Activated T-helper 9 cell treated with anti-CD3 and anti-CD28 coated beads, Interleukin-2, amount 50 U/mL, for 16 hours (primary cell): ENCODE results near the gene LARGE1.

Source experiments
- DNase-seq: peaks from one replicate; pipeline ENCODE4 v3.0.0-alpha.2; 2020; ENCODE audit warnings: low read depth

Gene LARGE1

GRCh38 chr22:33357981-33358399 lies 562.3 kb downstream of the LARGE1 start:
- DNase-seq = no peak

DNA sequence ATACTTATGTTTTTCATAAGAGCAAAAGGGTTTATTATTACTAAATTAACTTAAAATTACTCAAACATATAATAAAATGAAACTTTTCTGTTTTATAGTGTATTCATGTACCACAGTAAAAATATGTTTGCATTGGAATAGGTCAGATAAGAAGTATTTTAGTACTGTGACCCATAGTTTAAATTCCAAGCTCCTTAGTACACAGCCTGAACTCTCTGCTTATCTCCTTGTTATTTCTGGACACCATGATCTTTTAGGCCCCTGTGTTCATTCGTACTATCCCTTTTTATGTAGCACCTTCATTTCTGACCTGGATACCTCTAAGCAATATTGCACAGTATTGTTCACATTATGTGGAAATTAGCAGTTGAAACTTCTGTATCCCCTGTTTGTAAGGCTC lies 565.3 kb downstream of the LARGE1 start:
- no peak for DNase-seq

DNA sequence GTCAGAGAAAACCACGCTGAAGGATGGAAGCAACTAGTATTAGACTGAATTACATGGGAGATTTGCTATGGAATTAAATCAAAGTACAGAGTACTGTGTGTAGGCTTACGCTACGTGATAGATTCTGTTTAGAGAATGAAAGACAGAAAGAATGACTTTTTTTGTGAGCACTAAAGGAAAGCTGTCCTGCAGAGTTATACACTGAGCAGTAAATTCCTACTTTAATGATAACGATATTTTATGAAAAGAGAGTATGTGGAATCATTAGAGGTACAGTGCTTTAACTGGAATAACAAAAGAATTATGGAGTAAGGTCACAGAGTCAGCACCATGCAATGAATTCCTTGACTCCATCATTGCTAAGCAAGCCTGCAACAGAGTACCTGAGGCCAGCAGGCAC lies 566.8 kb downstream of the LARGE1 start:
- no peak for DNase-seq

- no peak for DNase-seq
Measured at GRCh38 chr22:33352768-33353167, 567.5 kb downstream of the LARGE1 start.

- no peak for DNase-seq
Measured at GRCh38 chr22:33350961-33351360, 569.3 kb downstream of the LARGE1 start.

DNA sequence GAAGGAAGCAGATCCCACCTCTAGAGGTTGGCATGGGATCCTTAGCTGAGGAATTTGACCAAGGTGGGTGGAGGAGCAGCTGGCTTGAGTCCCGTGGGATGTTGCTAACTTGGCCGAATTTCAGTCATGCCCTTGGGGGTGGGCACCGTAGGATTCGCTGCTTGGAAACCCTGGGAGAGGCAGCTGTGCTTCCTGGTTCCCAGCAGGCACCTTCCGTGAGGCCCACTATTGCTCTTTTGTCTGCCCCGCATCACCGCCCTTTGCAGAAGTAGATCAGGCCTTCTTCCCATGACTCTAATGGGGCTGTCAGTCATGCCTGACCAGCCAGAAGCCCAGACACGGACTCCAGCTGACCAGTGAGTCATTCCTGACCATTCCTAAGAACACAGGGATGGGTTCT lies 569.8 kb downstream of the LARGE1 start:
- DNase-seq = no peak

DNA sequence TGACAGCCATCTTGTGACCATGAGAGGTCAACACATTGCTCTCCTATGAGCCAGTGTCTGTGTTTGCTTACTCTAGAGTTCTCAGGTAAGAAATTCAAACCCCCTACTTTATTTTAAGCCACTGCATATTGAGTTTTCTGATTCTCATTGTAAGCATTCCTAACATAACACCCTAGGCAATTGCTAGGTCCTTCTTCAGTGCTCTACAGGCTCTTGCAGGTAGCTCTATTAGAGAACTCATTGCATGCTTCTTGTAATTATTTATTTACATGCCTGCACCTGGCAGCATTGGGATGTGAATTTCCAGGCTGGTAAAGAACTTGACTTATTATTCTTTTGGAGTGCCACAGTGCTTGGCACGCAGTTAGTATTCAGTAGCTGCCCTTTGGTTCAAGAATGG lies 573.3 kb downstream of the LARGE1 start:
- DNase-seq = no peak

- DNase-seq = no peak
Measured at GRCh38 chr22:33341611-33342010, 578.7 kb downstream of the LARGE1 start.

DNA sequence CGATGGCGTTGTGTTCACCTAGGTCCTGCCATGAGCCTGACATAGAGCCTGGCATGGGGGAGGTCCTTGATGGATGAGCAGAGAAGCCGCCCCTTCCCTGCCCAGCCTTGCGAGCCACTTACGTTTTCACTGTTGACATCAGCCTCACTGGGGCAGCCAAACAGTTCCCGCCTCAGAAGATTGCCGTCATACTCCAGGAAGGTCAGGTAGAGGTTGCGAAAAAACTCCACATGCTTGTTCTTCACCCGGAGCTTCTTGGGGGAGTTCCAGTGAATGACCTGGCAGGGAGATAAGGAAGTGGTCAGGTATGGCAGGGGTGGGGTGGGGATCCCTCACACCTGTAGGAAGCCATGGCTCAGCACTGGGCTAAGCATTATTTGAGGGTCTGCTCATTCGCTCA lies 582.8 kb downstream of the LARGE1 start:
- no peak for DNase-seq

DNA sequence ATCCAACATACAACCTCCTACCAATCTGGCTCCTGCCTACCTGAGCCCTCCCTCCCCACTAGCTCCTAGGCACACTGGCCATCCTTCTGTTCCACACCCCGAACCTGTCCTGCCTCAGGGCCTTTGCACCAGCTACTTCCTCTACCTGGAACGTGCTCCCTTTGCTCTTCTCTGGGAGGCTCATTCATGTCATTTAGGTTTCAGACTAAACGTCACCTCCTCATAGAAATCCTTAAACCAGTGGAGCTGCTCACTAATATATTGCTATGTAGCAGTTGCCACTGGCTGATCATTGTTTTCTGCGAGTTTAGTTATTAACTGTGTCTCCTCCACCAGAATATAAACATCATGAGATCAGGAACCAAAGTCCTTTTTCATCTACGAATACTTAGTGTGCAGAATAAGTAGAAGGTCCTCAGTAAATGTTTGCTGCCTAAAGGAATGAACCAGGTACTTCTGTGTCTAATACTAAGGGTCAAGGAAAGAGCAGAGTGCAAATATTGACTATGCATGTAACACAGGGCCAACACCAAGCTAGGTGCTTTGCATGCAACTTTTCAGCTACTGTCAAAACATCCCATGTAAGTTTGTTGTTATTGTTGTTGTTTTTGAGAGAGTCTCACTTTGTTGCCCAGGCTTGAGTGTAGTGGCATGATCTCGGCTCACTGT lies 584.5 kb downstream of the LARGE1 start:
- DNase-seq = no peak

DNA sequence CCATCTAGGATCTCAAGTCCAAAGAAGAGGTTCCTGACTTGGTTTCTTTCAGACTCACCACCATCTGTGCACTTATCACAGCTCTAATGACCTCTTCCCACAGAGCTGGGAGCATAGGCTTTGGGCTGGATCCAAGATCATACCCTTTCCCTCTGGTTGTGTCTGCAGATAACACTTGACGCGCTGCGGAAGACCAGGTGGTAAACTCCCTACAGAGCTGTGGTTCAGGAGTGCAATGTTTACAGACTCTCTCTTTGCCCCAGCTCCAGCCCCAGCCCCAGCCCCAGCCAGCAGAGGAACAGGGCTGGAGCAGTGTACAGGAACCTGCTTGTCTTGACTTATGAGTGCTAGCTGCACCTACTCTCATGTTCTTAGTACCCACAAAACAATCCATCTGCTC lies 587.7 kb downstream of the LARGE1 start:
- no peak for DNase-seq

DNA sequence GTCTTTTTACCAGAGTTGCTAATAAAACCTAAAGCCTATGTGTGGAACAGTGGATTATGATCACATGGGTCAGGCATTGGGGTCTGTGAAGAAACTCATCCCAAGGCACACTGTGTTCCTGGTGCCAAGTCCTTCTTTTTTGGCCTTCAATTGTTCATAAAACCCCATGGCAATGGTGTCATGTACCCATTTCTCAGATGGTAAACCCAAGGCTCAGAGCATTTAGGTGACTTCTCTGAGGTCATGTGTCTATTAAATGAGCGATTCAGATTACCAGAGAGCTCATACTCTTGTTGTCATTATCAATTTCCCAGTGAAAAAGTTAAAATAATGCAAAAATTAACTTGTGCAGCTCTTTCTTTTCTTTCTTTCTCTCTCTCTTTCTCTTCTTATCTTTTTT lies 589.3 kb downstream of the LARGE1 start:
- no peak for DNase-seq

GRCh38 chr22:33330534-33330933 lies 589.7 kb downstream of the LARGE1 start:
- DNase-seq = no peak

- DNase-seq = no peak
Measured at GRCh38 chr22:33329398-33329797, 590.9 kb downstream of the LARGE1 start.

GRCh38 chr22:33328789-33329296 lies 591.4 kb downstream of the LARGE1 start:
- DNase-seq = no peak

DNA sequence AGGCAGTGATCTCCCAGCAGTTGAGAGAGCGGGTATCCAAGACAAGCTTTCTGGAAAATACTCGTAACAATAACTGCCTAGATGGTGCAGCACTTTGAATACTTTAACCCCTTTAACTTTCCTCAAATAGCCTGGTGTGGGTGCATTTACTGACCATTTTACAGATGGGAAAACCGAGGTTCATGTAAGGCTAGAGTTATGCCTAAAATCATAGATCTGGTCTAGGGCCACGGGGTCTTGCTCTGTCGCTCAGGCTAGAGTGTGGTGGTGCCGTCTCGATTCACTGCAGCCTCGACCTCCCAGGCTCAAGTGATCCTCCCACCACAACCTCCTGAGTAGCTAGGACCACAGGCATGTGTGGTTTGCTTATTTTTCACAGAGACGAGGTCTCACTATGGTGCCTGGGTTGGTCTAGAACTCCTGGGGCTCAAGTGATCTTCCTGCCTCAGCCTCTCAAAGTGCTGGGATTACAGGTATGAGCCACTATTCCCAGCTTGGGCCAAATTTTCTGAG lies 592.9 kb downstream of the LARGE1 start:
- no peak for DNase-seq

- DNase-seq = no peak
Measured at GRCh38 chr22:33326540-33327295, 593.6 kb downstream of the LARGE1 start.

DNA sequence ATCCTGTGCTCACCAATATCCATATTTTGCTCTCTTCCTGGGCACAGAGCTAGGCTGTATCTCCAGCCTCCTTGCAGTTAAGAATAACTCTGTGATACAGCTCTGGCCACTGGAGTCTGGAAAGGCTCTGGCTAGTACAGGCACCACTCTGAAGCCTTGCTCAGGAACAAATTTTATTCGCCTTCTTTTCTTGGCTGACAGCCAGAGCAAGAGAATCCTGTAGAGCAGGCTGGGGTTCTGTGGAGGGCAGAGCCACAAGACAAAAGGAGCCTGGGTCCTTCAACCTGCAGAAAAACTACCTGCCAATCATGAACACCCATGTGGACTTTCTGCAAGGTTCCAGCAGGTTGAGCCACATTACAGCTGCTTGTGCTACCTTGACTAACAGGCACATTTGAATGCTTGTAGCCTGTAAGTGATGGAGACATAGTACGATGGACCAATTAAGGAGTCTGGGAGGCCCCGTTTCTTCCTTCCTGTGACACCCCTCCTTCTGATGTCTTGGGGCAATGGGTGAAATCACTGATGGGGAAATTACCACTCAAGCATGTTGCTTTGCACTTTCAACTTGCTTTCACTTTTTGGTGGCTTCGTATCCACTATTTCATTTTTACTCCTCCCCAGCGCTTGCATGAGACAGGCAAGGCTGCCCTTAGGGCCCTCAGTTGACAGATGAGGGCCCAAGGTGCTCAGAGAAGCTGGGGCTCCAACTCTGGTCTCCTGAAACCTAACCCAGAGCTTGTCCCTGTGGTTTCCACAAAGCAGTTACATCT lies 594.9 kb downstream of the LARGE1 start:
- DNase-seq = no peak

DNA sequence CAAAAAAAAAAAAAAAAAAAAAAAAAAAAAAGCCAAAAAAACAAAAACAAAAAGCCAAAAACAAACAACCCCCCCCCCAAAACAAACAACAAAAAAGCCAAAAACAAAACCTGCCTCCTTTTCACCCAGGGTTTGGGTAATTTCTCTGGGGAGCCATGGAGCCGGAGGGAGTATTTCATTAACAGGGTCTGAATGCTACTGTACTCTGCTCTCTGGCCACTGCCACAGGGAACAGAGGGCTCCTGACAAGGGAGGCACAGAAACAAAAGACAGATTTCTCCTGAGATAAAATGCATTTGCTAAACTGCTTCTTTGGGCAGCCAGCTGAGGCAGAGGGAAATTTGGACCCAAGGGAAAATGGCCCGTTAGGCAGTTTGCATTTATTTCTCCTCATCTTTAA lies 596.0 kb downstream of the LARGE1 start:
- DNase-seq = no peak

DNA sequence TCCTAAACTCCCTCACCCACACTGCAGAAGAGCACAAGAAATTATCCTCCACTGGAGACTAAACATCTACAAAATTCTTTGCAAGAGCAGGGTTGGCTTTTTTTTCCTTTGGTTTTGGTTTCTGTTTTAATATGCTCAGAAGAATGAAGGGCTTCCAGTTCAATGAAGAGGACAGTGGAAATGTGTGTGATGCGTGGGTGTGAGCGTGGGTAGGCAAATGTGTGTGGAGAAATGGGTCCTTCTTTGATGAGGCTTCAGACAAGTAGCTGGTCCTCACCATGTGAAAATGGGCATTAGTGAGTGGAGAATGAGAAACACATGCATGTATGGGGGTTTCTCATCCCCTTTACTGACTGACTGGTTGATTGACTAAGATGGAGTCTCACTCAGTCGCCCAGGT lies 598.8 kb downstream of the LARGE1 start:
- no peak for DNase-seq

DNA sequence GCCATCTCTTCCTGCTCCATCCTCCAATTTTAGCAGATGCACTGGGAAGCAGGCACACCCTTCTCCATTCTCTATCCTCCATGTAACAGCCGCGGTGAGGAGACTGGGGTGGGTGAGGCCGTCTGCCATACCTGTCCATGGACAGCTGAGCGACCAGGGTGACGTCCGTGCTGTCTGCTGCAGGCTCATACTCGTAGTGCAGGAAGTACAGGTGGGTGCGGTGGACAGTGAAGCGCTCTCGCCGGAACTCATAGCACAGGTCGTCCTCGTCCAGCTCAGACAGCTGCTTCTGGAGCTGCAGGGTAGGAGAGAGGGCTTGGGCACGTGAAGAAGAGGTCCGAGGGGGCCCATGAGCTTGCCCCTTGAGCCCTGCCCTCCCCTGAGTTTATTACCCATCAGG lies 604.3 kb downstream of the LARGE1 start:
- DNase-seq = no peak

DNA sequence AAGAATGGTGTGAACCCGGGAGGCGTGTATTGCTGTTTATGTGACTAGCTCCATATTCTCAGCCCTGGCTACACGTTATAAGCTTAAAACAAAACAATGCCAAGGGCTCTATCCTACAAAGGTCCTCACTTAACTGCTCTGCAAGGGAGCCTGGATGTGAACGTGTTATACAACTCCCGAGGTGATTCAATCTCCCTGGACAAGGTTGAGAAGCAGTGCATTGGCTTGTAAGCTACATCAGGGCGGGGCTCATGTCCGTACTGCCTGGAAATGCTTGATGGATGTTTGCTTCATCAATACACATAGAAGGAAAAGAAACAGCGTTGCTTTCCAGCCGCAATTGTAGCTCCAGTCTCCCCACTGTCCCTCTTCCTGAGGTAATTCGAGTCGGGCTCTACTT lies 605.2 kb downstream of the LARGE1 start:
- DNase-seq = no peak

DNA sequence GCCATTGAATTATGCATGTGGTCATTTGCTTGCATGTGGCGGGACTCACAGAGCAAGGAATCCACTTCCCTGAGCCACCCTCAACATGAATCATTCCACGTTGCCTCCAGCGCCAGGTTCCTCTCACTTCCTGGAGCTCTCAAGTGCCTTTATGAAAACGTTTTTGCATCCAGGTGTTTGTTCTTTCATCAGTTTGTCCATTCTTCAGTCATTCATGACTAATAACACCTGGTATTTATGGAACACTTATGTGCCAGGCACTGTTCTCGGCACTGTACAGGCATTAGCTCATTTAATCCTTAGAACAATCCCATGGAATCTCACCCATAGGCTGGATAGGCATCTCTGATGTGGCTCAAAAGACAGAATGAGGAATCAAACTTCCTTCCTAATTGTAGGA lies 606.0 kb downstream of the LARGE1 start:
- no peak for DNase-seq
